ENCODE data around the gene ARPC4. TPM values are rescaled to one million over a fixed set of nuclear protein-coding genes. Genes with fewer than 3 reads are reported as not detected.

The ARPC4 gene
- total RNA-seq: 100 to 1,000 TPM; 248 to 332 TPM

DNA sequence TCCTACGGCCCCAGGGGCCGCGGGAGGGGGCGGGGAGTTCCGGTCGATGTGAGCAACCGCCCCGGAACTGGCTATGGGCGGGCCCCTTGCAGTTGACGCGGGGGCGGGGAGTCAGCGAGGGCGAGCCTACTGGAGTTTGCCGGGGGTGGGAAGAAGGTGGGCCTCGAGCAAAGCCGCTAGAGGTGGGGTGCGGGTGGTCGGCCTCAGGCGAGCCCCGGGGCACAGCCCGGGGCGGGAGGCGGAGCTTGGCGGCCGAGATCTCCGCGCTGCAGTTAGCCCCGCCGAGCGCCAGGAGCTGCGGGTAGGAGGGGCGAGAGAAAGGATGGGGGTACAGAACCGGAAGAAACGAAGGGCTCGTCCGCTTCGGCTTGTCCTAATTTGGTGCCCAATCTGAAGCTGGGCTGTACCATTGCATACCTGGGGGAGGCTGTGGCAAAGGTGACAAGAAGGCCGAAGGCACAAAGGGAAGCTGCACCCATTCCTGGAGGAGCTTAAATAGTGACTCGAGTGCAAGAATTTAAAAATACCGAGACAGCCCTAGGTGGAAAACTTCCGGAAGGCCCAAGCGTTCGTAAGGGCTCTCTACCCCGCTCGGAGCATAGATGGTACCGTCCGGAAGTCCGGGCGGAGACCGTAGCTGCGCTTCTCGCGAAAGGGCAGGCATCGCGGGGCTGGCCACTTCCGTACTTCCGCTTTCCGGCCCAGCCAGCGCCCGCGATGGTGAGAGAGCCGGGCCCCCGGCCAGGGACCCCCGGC, at the start of gene ARPC4, which contains the start of gene TADA3:
Gene ARPC4, plus strand, starts transcription at position 678 of the 756 bp plus-strand sequence. Its CDS starts 40 bp downstream, at position 718.
Gene TADA3, minus strand, starts transcription at position 69 of the 756 bp plus-strand sequence. CDS start 1,007 bp downstream, outside the sequence.

DNA sequence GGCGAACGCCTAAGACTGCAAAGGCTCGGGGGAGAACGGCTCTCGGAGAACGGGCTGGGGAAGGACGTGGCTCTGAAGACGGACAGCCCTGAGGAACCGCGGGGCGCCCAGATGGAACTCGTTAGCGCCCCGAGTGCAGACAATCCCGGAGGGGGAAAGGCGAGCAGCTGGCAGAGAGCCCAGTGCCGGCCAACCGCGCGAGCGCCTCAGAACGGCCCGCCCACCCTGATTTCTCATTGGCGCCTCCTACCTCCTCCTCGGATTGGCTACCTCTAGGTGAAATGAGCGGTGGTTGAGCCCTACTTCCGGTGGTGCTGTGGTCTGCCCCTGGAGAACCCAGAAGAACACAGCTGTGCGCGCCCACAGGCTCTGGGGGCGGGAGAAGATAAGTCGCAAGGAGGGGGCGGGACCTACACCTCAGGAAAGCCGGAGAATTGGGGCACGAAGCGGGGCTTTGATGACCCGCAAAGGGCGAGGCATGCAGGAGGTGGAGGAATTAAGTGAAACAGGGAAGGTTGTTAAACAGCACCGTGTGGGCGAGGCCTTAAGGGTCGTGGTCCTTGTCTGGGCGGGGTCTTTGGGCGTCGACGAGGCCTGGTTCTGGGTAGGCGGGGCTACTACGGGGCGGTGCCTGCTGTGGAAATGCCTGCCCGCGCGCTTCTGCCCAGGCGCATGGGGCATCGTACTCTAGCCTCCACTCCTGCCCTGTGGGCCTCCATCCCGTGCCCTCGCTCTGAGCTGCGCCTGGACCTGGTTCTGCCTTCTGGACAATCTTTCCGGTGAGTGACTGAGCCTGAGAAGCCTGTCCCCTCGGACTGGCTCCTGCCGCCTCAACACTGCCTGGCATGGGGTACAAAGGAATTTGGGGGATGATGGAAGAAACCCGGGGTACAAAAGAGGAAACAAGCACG, 43.0 kb upstream of the ARPC4 start, which contains the start of gene OGG1:
Gene OGG1, plus strand, starts transcription at position 308 of the 911 bp plus-strand sequence. Its CDS starts 335 bp downstream, at position 643.

DNA sequence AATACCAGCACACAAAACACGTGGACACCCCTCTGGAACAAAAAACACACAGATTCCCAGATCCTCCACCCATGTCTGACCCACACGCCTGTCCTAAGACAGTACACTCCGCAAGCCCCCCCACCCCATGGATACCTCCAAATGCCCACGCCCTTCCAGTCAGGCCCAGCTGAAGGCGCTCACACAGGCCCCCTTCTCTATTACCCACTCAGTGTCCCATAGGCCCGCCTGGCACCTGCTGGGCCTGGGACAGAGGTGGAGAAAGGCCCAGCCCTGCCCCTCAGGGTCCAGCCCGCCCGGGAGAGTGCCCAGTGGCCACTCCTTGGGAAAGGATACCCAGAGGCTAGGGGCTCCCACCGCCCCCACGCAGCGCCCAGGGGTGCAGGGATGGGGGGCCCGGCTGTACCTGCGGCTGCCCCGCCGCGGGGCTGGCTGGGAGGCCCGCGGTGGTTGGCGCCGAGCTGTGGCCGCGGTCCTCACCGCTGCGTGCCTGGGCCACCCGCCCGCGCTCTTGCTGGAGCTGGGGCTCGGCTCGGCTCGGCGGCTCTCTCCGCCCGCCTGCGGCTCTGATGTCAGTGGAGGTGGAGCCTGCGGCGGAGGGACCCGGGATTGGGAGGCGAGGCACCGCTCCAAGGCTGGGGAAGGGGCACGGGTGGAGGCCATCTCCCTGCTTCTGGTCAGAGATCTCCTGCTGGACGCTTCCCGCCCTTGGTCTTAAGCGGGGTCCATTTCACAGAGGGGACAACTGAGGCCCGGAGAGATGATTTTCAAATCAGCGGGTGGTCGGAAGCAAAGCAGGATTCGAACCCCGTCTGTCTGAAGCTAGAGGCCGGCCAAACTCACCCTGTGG, 23.2 kb upstream of the ARPC4 start, which contains the start of gene CAMK1:
Gene CAMK1, minus strand, starts transcription at position 522 of the 850 bp plus-strand sequence. CDS start 2,198 bp downstream, outside the sequence.

DNA sequence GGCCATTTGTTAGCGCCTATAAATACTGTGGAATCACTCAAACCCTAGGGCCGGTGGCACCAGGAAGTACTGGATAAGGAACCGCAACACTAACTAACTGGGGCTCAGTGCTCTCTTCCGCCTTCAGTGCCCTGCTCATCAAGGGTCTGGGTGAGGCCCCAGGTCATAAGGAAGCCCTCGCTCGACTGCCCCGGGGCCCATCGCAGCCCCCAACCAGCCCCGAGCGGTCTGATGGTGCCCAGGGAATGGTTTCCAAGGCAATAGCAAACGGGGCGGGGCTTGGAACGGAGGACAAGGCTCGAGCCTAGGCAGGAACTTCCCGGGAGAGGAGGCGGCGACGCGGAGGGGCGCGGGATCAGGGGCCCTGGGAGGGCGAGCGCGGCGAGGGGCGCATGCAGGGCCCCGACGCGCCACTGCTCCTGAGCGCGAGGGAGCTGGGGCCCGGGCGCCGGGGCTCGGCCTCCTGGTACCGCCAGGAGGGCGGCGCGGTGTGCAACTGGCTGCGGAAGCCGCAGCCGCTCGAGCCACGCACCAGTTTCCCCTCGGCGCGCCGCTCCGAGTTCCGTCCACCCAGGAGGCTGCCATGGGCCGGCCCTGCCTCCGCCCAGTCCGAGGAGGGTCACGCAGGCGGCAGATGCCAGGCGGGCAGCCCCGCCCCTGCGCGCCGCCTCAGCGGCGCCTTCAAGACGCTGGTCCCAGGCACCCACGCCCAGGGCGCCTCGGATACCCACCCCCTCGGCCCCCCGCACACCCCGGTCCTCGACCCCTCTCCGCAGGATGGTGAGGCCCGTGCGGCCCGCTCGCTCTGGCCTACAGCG, 16.9 kb downstream of the ARPC4 start, which contains the start of gene TTLL3:
Gene TTLL3, plus strand, starts transcription at position 648 of the 818 bp plus-strand sequence. CDS start 400 bp downstream, outside the sequence.

DNA sequence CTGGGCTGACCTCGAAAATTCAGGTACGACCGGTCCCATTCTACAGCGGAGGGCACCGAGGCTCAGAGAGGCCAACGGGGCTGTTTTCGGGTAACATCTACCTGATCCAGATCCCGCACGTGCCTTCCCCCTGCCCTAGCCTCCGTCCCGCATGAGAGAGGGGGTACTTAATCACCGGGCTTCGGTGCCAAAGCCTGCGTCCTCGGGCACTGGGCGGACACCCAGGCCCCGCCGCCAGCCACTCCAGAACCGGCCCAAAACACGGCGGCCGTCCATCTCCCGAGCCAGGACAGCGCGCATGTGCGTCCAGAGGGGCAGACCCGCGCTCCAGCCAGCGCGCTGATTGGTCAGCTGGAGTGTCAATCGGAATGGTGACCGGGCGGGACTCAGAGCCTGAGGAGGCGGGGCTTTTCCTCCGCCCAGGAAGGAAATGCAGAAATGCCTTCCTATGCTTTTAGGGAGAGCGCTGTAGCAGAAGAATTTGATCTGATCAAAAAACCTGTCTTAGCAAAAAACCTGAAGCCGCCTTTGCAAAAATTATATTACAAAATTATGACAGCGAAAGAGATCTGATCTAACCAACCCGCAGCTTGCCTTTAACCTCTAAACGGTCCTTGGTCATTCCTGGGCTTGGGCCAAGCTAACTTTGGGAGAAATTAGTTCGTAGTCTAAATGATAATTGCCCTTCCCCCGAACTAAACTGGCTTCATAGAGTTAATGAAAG, 51.0 kb downstream of the ARPC4 start, which contains the start of gene RPUSD3:
Gene RPUSD3, minus strand, starts transcription at position 294 of the 724 bp plus-strand sequence. Its CDS starts 18 bp downstream, at position 276.

Other genes starting within 250 kb of the ARPC4 start
- not detected for gene LHFPL4, start 239.3 kb upstream of the ARPC4 start, total RNA-seq
- gene MTMR14, start 143.6 kb upstream of the ARPC4 start, total RNA-seq: 10 to 100 TPM; 46.5 to 50.6 TPM
- gene CPNE9, start 89.2 kb upstream of the ARPC4 start, total RNA-seq: not detected
- gene BRPF1, start 61.3 kb upstream of the ARPC4 start, total RNA-seq: 10 to 100 TPM; 14.1 to 19.6 TPM
- 10 to 100 TPM; 12.7 to 19.3 TPM for gene OGG1, start 43.1 kb upstream of the ARPC4 start, total RNA-seq
- gene CAMK1, start 23.1 kb upstream of the ARPC4 start, total RNA-seq: 10 to 100 TPM; 11.0 to 12.0 TPM
- gene TADA3, start 609 bp upstream of the ARPC4 start, total RNA-seq: 10 to 100 TPM; 52.6 to 58.8 TPM
- gene TTLL3, start 17.2 kb downstream of the ARPC4 start, total RNA-seq: 10 to 100 TPM in 1 of 2 donors, 1 to 10 TPM in 1; 5.3 to 13.1 TPM
- gene RPUSD3, start 50.9 kb downstream of the ARPC4 start, total RNA-seq: 10 to 100 TPM; 29.9 to 47.0 TPM
- gene CIDEC, start 87.2 kb downstream of the ARPC4 start, total RNA-seq: not detected
- gene JAGN1, start 97.5 kb downstream of the ARPC4 start, total RNA-seq: 10 to 100 TPM; 41.6 to 51.0 TPM
- 1 to 10 TPM; 1.0 to 1.3 TPM for gene IL17RE, start 109.8 kb downstream of the ARPC4 start, total RNA-seq
- gene IL17RC, start 124.0 kb downstream of the ARPC4 start, total RNA-seq: 10 to 100 TPM; 42.3 to 42.7 TPM
- 10 to 100 TPM; 15.5 to 16.0 TPM for gene CRELD1, start 140.8 kb downstream of the ARPC4 start, total RNA-seq
- gene PRRT3, start 159.3 kb downstream of the ARPC4 start, total RNA-seq: 1 to 10 TPM in 1 of 2 donors, under 1 TPM in 1; 1.00 to 4.5 TPM
- 10 to 100 TPM; 71.6 to 96.6 TPM for gene EMC3, start 193.8 kb downstream of the ARPC4 start, total RNA-seq
- 10 to 100 TPM; 28.9 to 59.3 TPM for gene FANCD2, start 233.4 kb downstream of the ARPC4 start, total RNA-seq